Measurements from ENCODE around the gene CD86.

The CD86 gene

GRCh38 chr3:122055215-122055614, at the start of gene CD86:
Gene CD86, plus strand, starts transcription at chr3:122055362. Its CDS starts 128 bp downstream, at chr3:122055490.
- Histone ChIP-seq H3K4me1 (ENCODE audit: control insufficient read depth, insufficient read depth, low read length) (peaks cover 6% of the 10 kb centered on the region), H3K4me3 (ENCODE audit: low read depth, low read length) (no peak within 1 kb of the TSS), H3K9ac (ENCODE audit: low read depth, low read length) (no peak within 1 kb of the TSS), H3K36me3 (ENCODE audit: control insufficient read depth, insufficient read depth, low read length) (no peaks in the 10 kb centered on the region), H3K9me3 (ENCODE audit: control insufficient read depth, insufficient read depth, low read length) (no peaks in the 10 kb centered on the region), H3K27me3 (ENCODE audit: control insufficient read depth, insufficient read depth, low read length) (no peaks in the 10 kb centered on the region)

GRCh38 chr3:122006267-122006666, 48.9 kb upstream of the CD86 start:
- no peak overlapping the region for H3K9ac ChIP-seq (ENCODE audit: low read depth, low read length)
- no peak overlapping the region for H3K4me3 ChIP-seq (ENCODE audit: low read depth, low read length)
- H3K27me3 ChIP-seq (ENCODE audit: control insufficient read depth, insufficient read depth, low read length): no peaks in the 10 kb centered on the region
- no peaks in the 10 kb centered on the region for H3K9me3 ChIP-seq (ENCODE audit: control insufficient read depth, insufficient read depth, low read length)
- H3K36me3 ChIP-seq (ENCODE audit: control insufficient read depth, insufficient read depth, low read length): no peaks in the 10 kb centered on the region
- peaks cover 16% of the 10 kb centered on the region for H3K4me1 ChIP-seq (ENCODE audit: control insufficient read depth, insufficient read depth, low read length)

- H3K36me3 ChIP-seq (ENCODE audit: control insufficient read depth, insufficient read depth, low read length): no peaks in the 10 kb centered on the region
- H3K4me3 ChIP-seq (ENCODE audit: low read depth, low read length): no peak overlapping the region
- no peaks in the 10 kb centered on the region for H3K9me3 ChIP-seq (ENCODE audit: control insufficient read depth, insufficient read depth, low read length)
- peaks cover 12% of the 10 kb centered on the region for H3K4me1 ChIP-seq (ENCODE audit: control insufficient read depth, insufficient read depth, low read length)
- no peaks in the 10 kb centered on the region for H3K27me3 ChIP-seq (ENCODE audit: control insufficient read depth, insufficient read depth, low read length)
- no peak overlapping the region for H3K9ac ChIP-seq (ENCODE audit: low read depth, low read length)
These were observed 47.0 kb upstream of the CD86 start for GRCh38 chr3:122008166-122008565.

GRCh38 chr3:122010506-122010905, 44.7 kb upstream of the CD86 start:
- Histone ChIP-seq H3K36me3 (ENCODE audit: control insufficient read depth, insufficient read depth, low read length) (no peaks in the 10 kb centered on the region), H3K4me1 (ENCODE audit: control insufficient read depth, insufficient read depth, low read length) (peaks cover under 1% of the 10 kb centered on the region), H3K4me3 (ENCODE audit: low read depth, low read length) (no peak overlapping the region), H3K9me3 (ENCODE audit: control insufficient read depth, insufficient read depth, low read length) (no peaks in the 10 kb centered on the region), H3K27me3 (ENCODE audit: control insufficient read depth, insufficient read depth, low read length) (no peaks in the 10 kb centered on the region), H3K9ac (ENCODE audit: low read depth, low read length) (no peak overlapping the region)

GRCh38 chr3:122011396-122011795, 43.8 kb upstream of the CD86 start:
- Histone ChIP-seq H3K4me3 (ENCODE audit: low read depth, low read length) (no peak overlapping the region), H3K9ac (ENCODE audit: low read depth, low read length) (no peak overlapping the region), H3K36me3 (ENCODE audit: control insufficient read depth, insufficient read depth, low read length) (no peaks in the 10 kb centered on the region), H3K9me3 (ENCODE audit: control insufficient read depth, insufficient read depth, low read length) (no peaks in the 10 kb centered on the region), H3K27me3 (ENCODE audit: control insufficient read depth, insufficient read depth, low read length) (no peaks in the 10 kb centered on the region), H3K4me1 (ENCODE audit: control insufficient read depth, insufficient read depth, low read length) (no peaks in the 10 kb centered on the region)

GRCh38 chr3:122012821-122013220, 42.3 kb upstream of the CD86 start:
- no peaks in the 10 kb centered on the region for H3K27me3 ChIP-seq (ENCODE audit: control insufficient read depth, insufficient read depth, low read length)
- no peaks in the 10 kb centered on the region for H3K4me1 ChIP-seq (ENCODE audit: control insufficient read depth, insufficient read depth, low read length)
- no peak overlapping the region for H3K4me3 ChIP-seq (ENCODE audit: low read depth, low read length)
- H3K9ac ChIP-seq (ENCODE audit: low read depth, low read length): no peak overlapping the region
- no peaks in the 10 kb centered on the region for H3K9me3 ChIP-seq (ENCODE audit: control insufficient read depth, insufficient read depth, low read length)
- H3K36me3 ChIP-seq (ENCODE audit: control insufficient read depth, insufficient read depth, low read length): no peaks in the 10 kb centered on the region

GRCh38 chr3:122013448-122013925, 41.7 kb upstream of the CD86 start:
- Histone ChIP-seq H3K9ac (ENCODE audit: low read depth, low read length) (no peak overlapping the region), H3K9me3 (ENCODE audit: control insufficient read depth, insufficient read depth, low read length) (no peaks in the 10 kb centered on the region), H3K36me3 (ENCODE audit: control insufficient read depth, insufficient read depth, low read length) (no peaks in the 10 kb centered on the region), H3K4me1 (ENCODE audit: control insufficient read depth, insufficient read depth, low read length) (no peaks in the 10 kb centered on the region), H3K27me3 (ENCODE audit: control insufficient read depth, insufficient read depth, low read length) (no peaks in the 10 kb centered on the region), H3K4me3 (ENCODE audit: low read depth, low read length) (no peak overlapping the region)

- Histone ChIP-seq H3K4me1 (ENCODE audit: control insufficient read depth, insufficient read depth, low read length) (no peaks in the 10 kb centered on the region), H3K27me3 (ENCODE audit: control insufficient read depth, insufficient read depth, low read length) (no peaks in the 10 kb centered on the region), H3K4me3 (ENCODE audit: low read depth, low read length) (no peak overlapping the region), H3K9ac (ENCODE audit: low read depth, low read length) (no peak overlapping the region), H3K36me3 (ENCODE audit: control insufficient read depth, insufficient read depth, low read length) (no peaks in the 10 kb centered on the region), H3K9me3 (ENCODE audit: control insufficient read depth, insufficient read depth, low read length) (no peaks in the 10 kb centered on the region)
These were observed 40.4 kb upstream of the CD86 start for GRCh38 chr3:122014741-122015140.

GRCh38 chr3:122019493-122019892, 35.7 kb upstream of the CD86 start:
- no peaks in the 10 kb centered on the region for H3K36me3 ChIP-seq (ENCODE audit: control insufficient read depth, insufficient read depth, low read length)
- H3K9ac ChIP-seq (ENCODE audit: low read depth, low read length): no peak overlapping the region
- H3K27me3 ChIP-seq (ENCODE audit: control insufficient read depth, insufficient read depth, low read length): peaks cover 5% of the 10 kb centered on the region
- no peaks in the 10 kb centered on the region for H3K4me1 ChIP-seq (ENCODE audit: control insufficient read depth, insufficient read depth, low read length)
- H3K4me3 ChIP-seq (ENCODE audit: low read depth, low read length): no peak overlapping the region
- no peaks in the 10 kb centered on the region for H3K9me3 ChIP-seq (ENCODE audit: control insufficient read depth, insufficient read depth, low read length)

GRCh38 chr3:122021037-122021436, 34.1 kb upstream of the CD86 start:
- Histone ChIP-seq H3K4me1 (ENCODE audit: control insufficient read depth, insufficient read depth, low read length) (no peaks in the 10 kb centered on the region), H3K36me3 (ENCODE audit: control insufficient read depth, insufficient read depth, low read length) (no peaks in the 10 kb centered on the region), H3K27me3 (ENCODE audit: control insufficient read depth, insufficient read depth, low read length) (peaks cover 5% of the 10 kb centered on the region), H3K9ac (ENCODE audit: low read depth, low read length) (no peak overlapping the region), H3K9me3 (ENCODE audit: control insufficient read depth, insufficient read depth, low read length) (no peaks in the 10 kb centered on the region), H3K4me3 (ENCODE audit: low read depth, low read length) (peak overlapping the region; percentile 81)

GRCh38 chr3:122021811-122022401, 33.3 kb upstream of the CD86 start, which contains the start of gene ILDR1:
Gene ILDR1, minus strand, starts transcription at chr3:122022247. Its CDS starts 170 bp downstream, at chr3:122022077.
- peak within 1 kb of the TSS; percentile 81 for H3K4me3 ChIP-seq (ENCODE audit: low read depth, low read length)
- H3K4me1 ChIP-seq (ENCODE audit: control insufficient read depth, insufficient read depth, low read length): no peaks in the 10 kb centered on the region
- no peaks in the 10 kb centered on the region for H3K9me3 ChIP-seq (ENCODE audit: control insufficient read depth, insufficient read depth, low read length)
- no peaks in the 10 kb centered on the region for H3K36me3 ChIP-seq (ENCODE audit: control insufficient read depth, insufficient read depth, low read length)
- H3K9ac ChIP-seq (ENCODE audit: low read depth, low read length): no peak within 1 kb of the TSS
- peaks cover 5% of the 10 kb centered on the region for H3K27me3 ChIP-seq (ENCODE audit: control insufficient read depth, insufficient read depth, low read length)

- Histone ChIP-seq H3K4me3 (ENCODE audit: low read depth, low read length) (no peak overlapping the region), H3K4me1 (ENCODE audit: control insufficient read depth, insufficient read depth, low read length) (no peaks in the 10 kb centered on the region), H3K9me3 (ENCODE audit: control insufficient read depth, insufficient read depth, low read length) (no peaks in the 10 kb centered on the region), H3K27me3 (ENCODE audit: control insufficient read depth, insufficient read depth, low read length) (peaks cover 5% of the 10 kb centered on the region), H3K36me3 (ENCODE audit: control insufficient read depth, insufficient read depth, low read length) (no peaks in the 10 kb centered on the region), H3K9ac (ENCODE audit: low read depth, low read length) (no peak overlapping the region)
These were observed 31.7 kb upstream of the CD86 start for GRCh38 chr3:122023335-122023910.
